OCI-LY1 (cell line): ENCODE data around the gene MRLN.
"Not testable (repeated sequence)": the region's sequence is repeated elsewhere in the genome, so short reads cannot be mapped to it uniquely, and the experiment has no call there.

Experiments used
- H2AFZ ChIP-seq: fragments of 200-600 bp; sonication (generic), shearing (Covaris generic); 2 replicates; pipeline ENCODE4 v1.6.0; 2014; ENCODE audit warnings: antibody characterized with exemption, mild to moderate bottlenecking, low read length
- H3F3A ChIP-seq: fragments of 200-600 bp; sonication (generic), shearing (Covaris generic); 2 replicates; pipeline ENCODE4 v1.6.0; 2014; ENCODE audit warnings: mild to moderate bottlenecking, antibody characterized with exemption, low read length, moderate library complexity; ENCODE audit not compliant: insufficient read depth
- H3K27ac ChIP-seq: fragments of 200-600 bp; sonication (generic); 2 replicates; pipeline ENCODE4 v1.5.1; 2014; ENCODE audit warnings: low read length, mixed run types, mild to moderate bottlenecking, low read depth; ENCODE audit not compliant: poor library complexity, severe bottlenecking
- H3K27me3 ChIP-seq: fragments of 200-600 bp; sonication (generic); 2 replicates; pipeline ENCODE4 v1.6.0; 2014; ENCODE audit warnings: antibody characterized with exemption, mild to moderate bottlenecking, low read length, moderate library complexity; ENCODE audit not compliant: insufficient read depth
- H3K36me3 ChIP-seq: fragments of 200-600 bp; sonication (generic); 2 replicates; pipeline ENCODE4 v1.6.1; 2014; ENCODE audit warnings: mild to moderate bottlenecking, antibody characterized with exemption, low read length, moderate library complexity, mixed read lengths; ENCODE audit not compliant: insufficient read depth
- H3K4me1 ChIP-seq: fragments of 200-600 bp; sonication (generic); 2 replicates; pipeline ENCODE4 v1.5.1; 2014; ENCODE audit warnings: mild to moderate bottlenecking, low read length, moderate library complexity; ENCODE audit not compliant: insufficient read depth, severe bottlenecking
- H3K4me2 ChIP-seq: fragments of 200-600 bp; sonication (generic), shearing (Covaris generic); 2 replicates; pipeline ENCODE4 v1.6.1; 2014; ENCODE audit warnings: low read length
- H3K4me3 ChIP-seq: fragments of 200-600 bp; sonication (generic); 2 replicates; pipeline ENCODE4 v1.5.1; 2014; ENCODE audit warnings: low read length, low read depth, mild to moderate bottlenecking, mixed read lengths; ENCODE audit not compliant: poor library complexity, severe bottlenecking
- H3K79me2 ChIP-seq: fragments of 200-600 bp; shearing (Covaris generic); 2 replicates; pipeline ENCODE4 v1.6.1; 2016; ENCODE audit warnings: mixed run types, low read length, mixed read lengths; ENCODE audit not compliant: insufficient read depth
- H3K9ac ChIP-seq: fragments of 200-600 bp; sonication (generic), shearing (Covaris generic); 2 replicates; pipeline ENCODE4 v1.6.1; 2014; ENCODE audit warnings: mild to moderate bottlenecking, low read length, mixed read lengths
- H3K9me2 ChIP-seq: fragments of 200-600 bp; sonication (generic), shearing (Covaris generic); 2 replicates; pipeline ENCODE4 v1.6.1; 2014; ENCODE audit warnings: low read depth, mild to moderate bottlenecking, low read length, mixed read lengths
- H3K9me3 ChIP-seq: fragments of 200-600 bp; shearing (Covaris generic); 2 replicates; pipeline ENCODE4 v1.6.1; 2014; ENCODE audit warnings: low read length, mixed read lengths
- H4K20me1 ChIP-seq: fragments of 200-600 bp; sonication (generic), shearing (Covaris generic); 2 replicates; pipeline ENCODE4 v1.6.0; 2016; ENCODE audit warnings: mild to moderate bottlenecking, low read length; ENCODE audit not compliant: insufficient read depth
- EZH2 ChIP-seq: fragments of 200-600 bp; sonication (generic), shearing (Covaris generic); IDR thresholded peaks from 2 replicates; pipeline ENCODE4 v1.8.0; 2017; ENCODE audit warnings: borderline replicate concordance, mixed run types, mild to moderate bottlenecking, antibody characterized with exemption, low read length, moderate library complexity, mixed read lengths
- TF ChIP-seq, protein P1 (sequence below): fragments of 200-600 bp; sonication (generic), shearing (Covaris generic); IDR thresholded peaks from 2 replicates; pipeline ENCODE4 v1.5.1; 2017; ENCODE audit warnings: mild to moderate bottlenecking, antibody characterized with exemption, low read length, moderate library complexity, mixed read lengths

MRLN gene

GRCh38 chr10:59793919-59794318 lies 40.7 kb upstream of the MRLN start:
- no peaks in the 10 kb centered on the region for H3K27me3 ChIP-seq
- no peaks in the 10 kb centered on the region for H3K79me2 ChIP-seq
- no peak overlapping the region for H3K4me2 ChIP-seq
- H3K4me1 ChIP-seq = no peaks in the 10 kb centered on the region
- H2AFZ ChIP-seq = no peak overlapping the region
- H4K20me1 ChIP-seq = no peaks in the 10 kb centered on the region
- TF ChIP-seq, protein P1, sequence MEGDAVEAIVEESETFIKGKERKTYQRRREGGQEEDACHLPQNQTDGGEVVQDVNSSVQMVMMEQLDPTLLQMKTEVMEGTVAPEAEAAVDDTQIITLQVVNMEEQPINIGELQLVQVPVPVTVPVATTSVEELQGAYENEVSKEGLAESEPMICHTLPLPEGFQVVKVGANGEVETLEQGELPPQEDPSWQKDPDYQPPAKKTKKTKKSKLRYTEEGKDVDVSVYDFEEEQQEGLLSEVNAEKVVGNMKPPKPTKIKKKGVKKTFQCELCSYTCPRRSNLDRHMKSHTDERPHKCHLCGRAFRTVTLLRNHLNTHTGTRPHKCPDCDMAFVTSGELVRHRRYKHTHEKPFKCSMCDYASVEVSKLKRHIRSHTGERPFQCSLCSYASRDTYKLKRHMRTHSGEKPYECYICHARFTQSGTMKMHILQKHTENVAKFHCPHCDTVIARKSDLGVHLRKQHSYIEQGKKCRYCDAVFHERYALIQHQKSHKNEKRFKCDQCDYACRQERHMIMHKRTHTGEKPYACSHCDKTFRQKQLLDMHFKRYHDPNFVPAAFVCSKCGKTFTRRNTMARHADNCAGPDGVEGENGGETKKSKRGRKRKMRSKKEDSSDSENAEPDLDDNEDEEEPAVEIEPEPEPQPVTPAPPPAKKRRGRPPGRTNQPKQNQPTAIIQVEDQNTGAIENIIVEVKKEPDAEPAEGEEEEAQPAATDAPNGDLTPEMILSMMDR = no peak
- no peak for TF ChIP-seq EZH2
- H3F3A ChIP-seq = no peaks in the 10 kb centered on the region
- H3K27ac ChIP-seq = no peak overlapping the region
- peaks cover 78% of the 10 kb centered on the region for H3K36me3 ChIP-seq
- no peak overlapping the region for H3K9ac ChIP-seq
- no peak overlapping the region for H3K4me3 ChIP-seq
- no peaks in the 10 kb centered on the region for H3K9me2 ChIP-seq
- H3K9me3 ChIP-seq = no peaks in the 10 kb centered on the region

- Histone ChIP-seq H3K4me1 (no peaks in the 10 kb centered on the region), H3K27me3 (no peaks in the 10 kb centered on the region), H3K4me3 (no peak overlapping the region), H3K9me3 (no peaks in the 10 kb centered on the region), H3K36me3 (peaks cover 71% of the 10 kb centered on the region), H3K27ac (no peak overlapping the region), H3K79me2 (no peaks in the 10 kb centered on the region), H2AFZ (no peak overlapping the region), H3K9me2 (no peaks in the 10 kb centered on the region), H3F3A (no peaks in the 10 kb centered on the region), H3K4me2 (no peak overlapping the region), H3K9ac (no peak overlapping the region), H4K20me1 (no peaks in the 10 kb centered on the region)
- TF ChIP-seq, protein P1 = no peak
- TF ChIP-seq EZH2 = no peak
Measured at GRCh38 chr10:59792812-59793211, 39.6 kb upstream of the MRLN start.

DNA sequence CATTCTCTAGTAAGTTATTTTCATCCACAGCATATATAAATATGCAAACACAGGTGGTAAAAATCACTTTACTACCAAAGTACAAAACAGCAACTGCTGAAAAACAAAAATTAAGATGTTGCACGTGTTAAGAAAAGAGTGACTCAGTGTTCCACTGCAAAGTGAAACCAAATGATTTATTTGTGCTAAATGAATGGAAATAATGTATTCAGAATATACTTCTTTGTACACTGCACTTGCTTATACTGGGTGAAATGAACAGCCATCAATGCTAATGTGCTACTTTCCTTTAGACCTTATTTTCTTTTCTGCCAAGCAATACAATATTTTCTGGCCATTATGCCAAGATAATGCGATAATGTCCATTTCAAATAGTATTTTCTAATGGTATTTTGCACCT lies 38.3 kb upstream of the MRLN start:
- Histone ChIP-seq H3K27ac (no peak overlapping the region), H3K4me1 (no peaks in the 10 kb centered on the region), H3K9me3 (no peaks in the 10 kb centered on the region), H3F3A (no peaks in the 10 kb centered on the region), H3K9ac (no peak overlapping the region), H2AFZ (no peak overlapping the region), H4K20me1 (no peaks in the 10 kb centered on the region), H3K27me3 (no peaks in the 10 kb centered on the region), H3K4me2 (no peak overlapping the region), H3K9me2 (no peaks in the 10 kb centered on the region), H3K36me3 (peaks cover 63% of the 10 kb centered on the region), H3K79me2 (no peaks in the 10 kb centered on the region), H3K4me3 (no peak overlapping the region)
- TF ChIP-seq EZH2 = no peak
- TF ChIP-seq, protein P1 = no peak

GRCh38 chr10:59790080-59790479 lies 36.8 kb upstream of the MRLN start:
- not testable (repeated sequence) for H2AFZ ChIP-seq, H3K9me3 ChIP-seq, H3K4me2 ChIP-seq, H3K27me3 ChIP-seq, H4K20me1 ChIP-seq, H3K27ac ChIP-seq, H3F3A ChIP-seq, H3K79me2 ChIP-seq, H3K9ac ChIP-seq, H3K4me3 ChIP-seq, H3K4me1 ChIP-seq, H3K9me2 ChIP-seq
- H3K36me3 ChIP-seq = peaks cover 56% of the 10 kb centered on the region

- not testable (repeated sequence) for H4K20me1 ChIP-seq
Measured at GRCh38 chr10:59788914-59789313, 35.7 kb upstream of the MRLN start.

DNA sequence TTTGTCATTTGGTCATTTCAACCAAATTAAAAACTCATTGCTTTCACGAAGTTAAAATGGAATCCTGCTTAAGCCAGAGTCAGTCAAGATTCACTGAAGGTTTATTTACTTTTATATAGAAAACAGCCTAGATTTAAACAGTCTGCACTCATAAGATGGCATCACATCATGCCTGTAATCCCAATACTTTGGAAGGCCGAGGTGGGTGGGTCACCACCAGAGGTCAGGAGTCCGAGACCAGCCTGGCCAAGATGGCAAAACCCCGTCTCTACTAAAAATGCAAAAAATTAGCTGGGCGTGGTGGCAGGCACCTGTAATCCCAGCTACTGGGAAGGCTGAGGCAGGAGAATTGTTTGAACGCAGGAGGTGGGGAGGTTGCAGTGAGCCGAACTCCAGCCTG lies 33.8 kb upstream of the MRLN start:
- H3K79me2 ChIP-seq, H4K20me1 ChIP-seq, H3K9me3 ChIP-seq, H3K9ac ChIP-seq, H2AFZ ChIP-seq, H3K4me1 ChIP-seq, H3K27me3 ChIP-seq, H3K9me2 ChIP-seq, H3K27ac ChIP-seq, H3F3A ChIP-seq, H3K4me2 ChIP-seq, H3K4me3 ChIP-seq: not testable (repeated sequence)
- peaks cover 27% of the 10 kb centered on the region for H3K36me3 ChIP-seq

More at GRCh38 chr10:59788914-59789313, 35.7 kb upstream of the MRLN start:
- not testable (repeated sequence) for H3K79me2 ChIP-seq, H2AFZ ChIP-seq, H3K4me2 ChIP-seq, H3K9ac ChIP-seq, H3F3A ChIP-seq, H3K27me3 ChIP-seq, H3K4me3 ChIP-seq, H3K9me3 ChIP-seq, H3K9me2 ChIP-seq, H3K27ac ChIP-seq, H3K4me1 ChIP-seq
- peaks cover 44% of the 10 kb centered on the region for H3K36me3 ChIP-seq
